Neutrophil (primary cell): ENCODE measurements around the gene BAZ2B.
A peak's percentile ranks its signal among the peaks of the same experiment; 100 is the strongest.
"Not testable (repeated sequence)": the region's sequence is repeated elsewhere in the genome, so short reads cannot be mapped to it uniquely, and the experiment has no call there.

ENCODE experiments used
- H3K27ac ChIP-seq: fragments of 200-600 bp; sonication (generic); 2 replicates; pipeline ENCODE4 v1.5.1; 2016; ENCODE audit warnings: mild to moderate bottlenecking, moderate library complexity
- H3K27me3 ChIP-seq: fragments of 200-600 bp; sonication (generic); 2 replicates; pipeline ENCODE4 v1.6.0; 2016; ENCODE audit warnings: mild to moderate bottlenecking
- H3K36me3 ChIP-seq: fragments of 200-600 bp; sonication (generic); 2 replicates; pipeline ENCODE4 v1.5.1; 2017
- H3K4me1 ChIP-seq, 2 experiments: fragments of 200-600 bp in 1 of 2; sonication (generic) in 1 of 2; 1 replicate in 1 of 2; 2 replicates in 1 of 2; pipeline versions ENCODE4 v1.5.1 to v1.6.1; 2013 to 2016; ENCODE audit warnings: low read depth in 1 of 2, low read length in 1 of 2, mild to moderate bottlenecking in 1 of 2, moderate library complexity in 1 of 2; ENCODE audit not compliant: control insufficient read depth in 1 of 2, insufficient read depth in 1 of 2
- H3K4me3 ChIP-seq, 2 experiments: fragments of 200-600 bp in 1 of 2; sonication (generic) in 1 of 2; 1 replicate in 1 of 2; 2 replicates in 1 of 2; pipeline ENCODE4 v1.5.1; 2013 to 2016; ENCODE audit warnings: low read depth in 1 of 2, low read length in 1 of 2, mild to moderate bottlenecking in 1 of 2, moderate library complexity in 1 of 2
- H3K9me3 ChIP-seq: fragments of 200-600 bp; sonication (generic); 2 replicates; pipeline ENCODE4 v1.5.1; 2016
- TF ChIP-seq, protein P1 (sequence below): fragments of 200-600 bp; sonication (generic); IDR thresholded peaks from 2 replicates; pipeline ENCODE4 v1.5.1; 2016; ENCODE audit warnings: antibody characterized with exemption

BAZ2B gene

DNA sequence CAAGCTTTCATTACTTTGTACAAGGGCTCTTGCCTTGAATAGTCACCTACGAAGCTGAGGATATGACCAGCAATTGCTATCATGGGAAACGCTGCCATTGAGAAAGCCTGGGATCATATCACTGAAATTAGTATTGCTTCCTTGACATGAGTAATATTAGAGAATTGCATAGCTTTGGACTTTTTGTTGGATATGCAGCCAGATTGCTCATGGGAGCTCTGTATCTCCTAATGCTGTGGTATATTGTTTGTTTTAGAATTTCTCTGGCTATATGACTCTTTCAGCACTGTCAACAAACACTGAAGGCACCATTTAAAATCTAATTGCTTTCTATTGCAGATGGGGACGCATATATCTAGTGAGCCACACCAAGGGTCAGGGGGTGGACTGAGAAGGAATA is 249.8 kb downstream of the BAZ2B start:
- TF ChIP-seq, protein P1, sequence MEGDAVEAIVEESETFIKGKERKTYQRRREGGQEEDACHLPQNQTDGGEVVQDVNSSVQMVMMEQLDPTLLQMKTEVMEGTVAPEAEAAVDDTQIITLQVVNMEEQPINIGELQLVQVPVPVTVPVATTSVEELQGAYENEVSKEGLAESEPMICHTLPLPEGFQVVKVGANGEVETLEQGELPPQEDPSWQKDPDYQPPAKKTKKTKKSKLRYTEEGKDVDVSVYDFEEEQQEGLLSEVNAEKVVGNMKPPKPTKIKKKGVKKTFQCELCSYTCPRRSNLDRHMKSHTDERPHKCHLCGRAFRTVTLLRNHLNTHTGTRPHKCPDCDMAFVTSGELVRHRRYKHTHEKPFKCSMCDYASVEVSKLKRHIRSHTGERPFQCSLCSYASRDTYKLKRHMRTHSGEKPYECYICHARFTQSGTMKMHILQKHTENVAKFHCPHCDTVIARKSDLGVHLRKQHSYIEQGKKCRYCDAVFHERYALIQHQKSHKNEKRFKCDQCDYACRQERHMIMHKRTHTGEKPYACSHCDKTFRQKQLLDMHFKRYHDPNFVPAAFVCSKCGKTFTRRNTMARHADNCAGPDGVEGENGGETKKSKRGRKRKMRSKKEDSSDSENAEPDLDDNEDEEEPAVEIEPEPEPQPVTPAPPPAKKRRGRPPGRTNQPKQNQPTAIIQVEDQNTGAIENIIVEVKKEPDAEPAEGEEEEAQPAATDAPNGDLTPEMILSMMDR = no peak
- peaks cover 86% of the 10 kb centered on the region for H3K36me3 ChIP-seq
- peaks cover 39 to 40% of the 10 kb centered on the region in 2 experiments for H3K4me1 ChIP-seq
- no peak overlapping the region for H3K4me3 ChIP-seq
- H3K27ac ChIP-seq = no peak overlapping the region
- no peaks in the 10 kb centered on the region for H3K9me3 ChIP-seq
- H3K27me3 ChIP-seq = no peaks in the 10 kb centered on the region

DNA sequence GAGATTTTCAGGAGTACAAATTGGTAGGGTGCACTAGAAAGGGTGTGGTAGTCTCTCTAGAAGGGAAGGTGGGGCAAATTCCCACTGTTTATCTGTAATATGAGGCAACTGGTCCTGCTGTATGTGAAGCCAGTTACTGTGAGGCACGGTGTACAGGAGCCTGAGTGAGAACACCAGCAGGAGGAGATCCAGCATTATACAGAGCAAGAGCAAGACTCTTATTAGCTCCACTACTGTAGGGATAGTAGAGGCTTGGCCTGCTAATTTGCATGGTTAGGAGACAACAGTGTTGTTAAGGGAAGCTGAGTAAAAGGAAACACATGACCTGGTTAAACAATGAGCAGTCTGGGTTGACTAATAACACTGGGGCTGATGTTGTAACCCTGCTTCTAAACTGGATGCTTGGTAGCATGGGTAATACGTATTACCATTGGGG is 253.5 kb downstream of the BAZ2B start:
- H3K4me1 ChIP-seq = peaks cover 40 to 43% of the 10 kb centered on the region in 2 experiments
- no peaks in the 10 kb centered on the region for H3K9me3 ChIP-seq
- TF ChIP-seq, protein P1 = no peak
- peak overlapping the region; percentile 70 for H3K27ac ChIP-seq
- H3K36me3 ChIP-seq = peaks cover 53% of the 10 kb centered on the region
- no peak overlapping the region for H3K4me3 ChIP-seq
- no peaks in the 10 kb centered on the region for H3K27me3 ChIP-seq

DNA sequence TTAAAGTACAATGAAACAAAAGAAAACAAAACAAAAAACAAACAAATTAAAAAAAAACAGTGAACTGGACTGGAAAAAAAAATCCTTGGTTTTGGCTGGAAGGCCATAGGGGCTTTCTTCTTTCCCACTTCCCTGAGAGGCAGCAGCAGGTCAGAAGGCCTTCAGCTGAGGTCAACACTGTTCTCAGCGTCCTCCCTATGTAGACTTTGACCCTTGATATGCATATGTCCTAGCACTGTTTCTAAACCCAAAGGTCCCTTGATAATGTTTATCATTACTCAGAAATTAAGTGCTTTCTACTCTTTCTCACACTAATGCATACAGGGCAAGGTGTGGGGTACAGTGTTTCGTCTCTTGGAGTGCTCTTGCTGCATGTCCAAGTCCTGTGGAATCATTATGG is 254.3 kb downstream of the BAZ2B start:
- Histone ChIP-seq H3K27ac (peak overlapping the region; percentile 70), H3K36me3 (peaks cover 48% of the 10 kb centered on the region), H3K4me1 (peaks cover 40 to 43% of the 10 kb centered on the region in 2 experiments), H3K27me3 (no peaks in the 10 kb centered on the region), H3K9me3 (no peaks in the 10 kb centered on the region), H3K4me3 (no peak overlapping the region)
- TF ChIP-seq, protein P1 = no peak

DNA sequence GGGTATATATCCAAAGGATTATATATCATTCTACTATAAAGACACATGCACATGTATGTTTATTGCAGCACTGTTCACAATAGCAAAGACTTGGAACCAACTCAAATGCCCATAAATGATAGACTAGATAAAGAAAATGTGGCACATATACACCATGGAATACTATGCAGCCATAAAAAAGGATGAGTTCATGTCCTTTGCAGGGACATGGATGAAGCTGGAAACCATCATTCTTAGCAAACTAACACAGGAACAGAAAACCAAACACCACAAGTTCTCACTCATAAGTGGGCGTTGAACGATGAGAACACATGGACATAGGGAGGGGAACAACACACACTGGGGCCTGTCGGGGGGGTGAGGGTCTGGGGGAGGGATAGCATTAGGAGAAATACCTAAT is 254.7 kb downstream of the BAZ2B start:
- peaks cover 46% of the 10 kb centered on the region for H3K36me3 ChIP-seq
- peaks cover 40 to 43% of the 10 kb centered on the region in 2 experiments for H3K4me1 ChIP-seq
- not testable (repeated sequence) for H3K4me3 ChIP-seq

DNA sequence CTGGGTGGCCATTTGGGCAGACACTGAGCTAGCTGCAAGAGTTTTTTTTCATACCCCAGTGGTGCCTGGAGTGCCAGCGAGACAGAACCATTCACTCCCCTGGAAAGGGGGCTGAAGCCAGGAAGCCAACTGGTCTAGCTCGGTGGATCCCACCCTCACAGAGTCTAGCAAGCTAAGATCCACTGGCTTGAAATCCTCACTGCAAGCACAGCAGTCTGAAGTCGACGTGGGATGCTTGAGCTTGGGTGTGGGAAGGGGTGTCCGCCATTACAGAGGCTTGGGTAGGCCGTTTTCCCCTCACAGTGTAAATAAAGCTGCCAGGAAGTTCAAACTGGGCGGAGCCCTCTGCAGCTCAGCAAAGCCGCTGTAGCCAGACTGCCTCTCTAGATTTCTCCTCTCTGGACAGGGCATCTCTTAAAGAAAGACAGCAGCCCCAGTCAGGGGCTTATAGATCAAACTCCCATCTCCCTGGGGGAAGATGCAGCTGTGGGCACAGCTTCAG is 260.2 kb downstream of the BAZ2B start:
- TF ChIP-seq, protein P1 = no peak
- no peaks in the 10 kb centered on the region for H3K9me3 ChIP-seq
- H3K4me3 ChIP-seq = no peak overlapping the region
- H3K27ac ChIP-seq = no peak overlapping the region
- H3K4me1 ChIP-seq = peaks cover 0 to 4% of the 10 kb centered on the region in 2 experiments
- peaks cover 44% of the 10 kb centered on the region for H3K36me3 ChIP-seq
- H3K27me3 ChIP-seq = no peaks in the 10 kb centered on the region

More for the DNA sequence above, 254.7 kb downstream of the BAZ2B start:
- H3K9me3 ChIP-seq, H3K27ac ChIP-seq, H3K27me3 ChIP-seq: not testable (repeated sequence)

DNA sequence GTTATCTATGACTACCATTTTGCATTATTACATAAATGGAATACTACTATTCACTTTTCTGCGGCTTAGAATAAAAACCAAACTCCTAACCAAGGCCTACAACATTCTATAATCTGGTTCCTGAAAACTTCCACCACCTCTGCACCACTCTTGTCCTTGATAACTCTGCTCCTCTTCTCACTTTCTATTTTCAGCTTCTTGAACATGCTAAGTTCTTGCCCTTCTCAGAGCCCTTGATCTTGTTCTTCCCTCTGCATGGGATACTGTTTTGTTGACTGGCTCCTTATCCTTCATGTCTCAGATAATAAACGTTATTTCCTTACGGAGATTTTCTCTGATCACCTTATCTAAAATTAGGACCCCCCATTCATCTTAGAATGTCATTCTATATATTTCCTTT is 264.4 kb downstream of the BAZ2B start:
- no peaks in the 10 kb centered on the region for H3K4me1 ChIP-seq
- no peaks in the 10 kb centered on the region for H3K27me3 ChIP-seq
- H3K9me3 ChIP-seq = no peaks in the 10 kb centered on the region
- TF ChIP-seq, protein P1 = no peak
- H3K27ac ChIP-seq = no peak overlapping the region
- H3K36me3 ChIP-seq = peaks cover 79% of the 10 kb centered on the region
- no peak overlapping the region for H3K4me3 ChIP-seq
